GM18526 (cell line): Measurements from ENCODE around the gene DACH1.

Source experiments
- POLR2A ChIP-seq: IDR thresholded peaks from 3 replicates; pipeline ENCODE4 v1.6.1; 2011; ENCODE audit not compliant: insufficient read length; ENCODE audit errors: extremely low read depth

DACH1 gene

DNA sequence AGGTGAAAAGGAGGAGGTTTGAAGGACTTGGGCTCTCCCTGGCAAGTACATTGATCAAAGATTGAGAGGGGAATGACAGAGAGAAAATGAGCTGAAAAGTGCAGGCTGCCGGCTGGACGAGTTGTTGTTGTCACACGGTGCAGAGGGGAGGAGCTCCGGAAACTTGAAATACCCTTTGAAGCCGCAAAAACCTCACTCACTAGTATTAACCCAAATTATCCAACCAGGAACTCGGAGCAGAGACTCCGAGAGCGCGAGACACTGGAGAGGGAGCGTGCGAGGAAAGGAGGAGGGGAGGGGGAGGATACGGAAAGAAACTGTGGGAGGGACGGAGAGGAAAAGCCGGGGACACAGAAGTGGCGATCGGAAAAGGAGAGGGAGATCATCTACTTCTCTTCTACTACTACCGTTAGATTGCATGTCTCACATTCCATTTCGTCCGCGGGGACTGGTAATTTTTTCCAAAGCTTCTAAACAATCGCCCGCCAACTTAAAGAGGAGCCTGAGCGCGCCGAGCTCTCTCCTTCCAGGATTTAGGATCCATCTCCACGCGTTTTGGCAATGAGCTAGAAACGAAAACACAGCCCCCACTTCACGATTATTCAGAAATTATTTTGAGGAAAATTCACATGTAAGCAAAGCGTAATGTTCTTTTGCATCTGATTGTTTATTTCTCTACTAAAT, at the start of gene DACH1:
Gene DACH1, minus strand, starts transcription at position 74 of the 684 bp plus-strand sequence.
- TF ChIP-seq POLR2A: no peak

DNA sequence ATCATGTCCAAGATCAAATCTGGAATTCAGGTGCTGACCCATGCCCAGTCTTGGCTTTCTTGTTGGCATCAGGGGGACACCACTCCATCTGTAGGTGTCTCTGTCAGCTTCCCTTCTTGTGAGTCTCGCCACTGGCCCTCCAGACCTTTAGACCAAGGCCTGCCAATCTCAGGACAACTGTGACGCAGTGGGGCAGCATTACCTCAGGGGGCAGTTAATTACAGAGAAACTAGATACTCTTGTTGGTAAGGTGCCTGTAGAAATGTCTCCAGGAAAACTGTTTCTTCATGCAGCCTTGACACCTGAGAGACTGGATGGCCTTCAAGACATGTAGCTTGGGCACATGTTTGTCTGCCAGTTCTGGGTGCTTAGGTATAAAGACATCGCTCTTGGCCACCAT, 46.7 kb upstream of the DACH1 start:
- TF ChIP-seq POLR2A: no peak

GRCh38 chr13:71912524-71912923, 45.5 kb upstream of the DACH1 start:
- TF ChIP-seq POLR2A: no peak

DNA sequence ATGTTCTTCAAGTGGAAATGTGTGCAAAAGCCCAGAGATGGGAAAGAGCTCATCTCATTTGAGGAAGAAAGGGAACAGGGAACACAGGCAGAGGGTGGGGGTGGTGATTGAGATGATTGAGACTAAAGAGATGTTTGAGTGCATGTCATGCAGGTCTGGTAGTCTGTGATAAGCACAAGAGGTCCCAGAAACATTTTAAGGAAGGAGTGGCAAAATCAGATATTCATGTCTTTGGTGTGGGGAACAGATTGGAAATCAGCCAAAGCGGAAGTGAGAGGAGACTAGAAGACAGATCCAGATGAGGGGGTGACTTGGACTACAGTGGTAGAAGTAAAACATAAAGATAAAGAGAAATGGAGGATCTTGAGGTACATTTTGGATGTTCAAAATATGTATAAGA, 39.4 kb upstream of the DACH1 start:
- no peak for TF ChIP-seq POLR2A

- TF ChIP-seq POLR2A: no peak
Measured at GRCh38 chr13:71902676-71903075, 35.7 kb upstream of the DACH1 start.

DNA sequence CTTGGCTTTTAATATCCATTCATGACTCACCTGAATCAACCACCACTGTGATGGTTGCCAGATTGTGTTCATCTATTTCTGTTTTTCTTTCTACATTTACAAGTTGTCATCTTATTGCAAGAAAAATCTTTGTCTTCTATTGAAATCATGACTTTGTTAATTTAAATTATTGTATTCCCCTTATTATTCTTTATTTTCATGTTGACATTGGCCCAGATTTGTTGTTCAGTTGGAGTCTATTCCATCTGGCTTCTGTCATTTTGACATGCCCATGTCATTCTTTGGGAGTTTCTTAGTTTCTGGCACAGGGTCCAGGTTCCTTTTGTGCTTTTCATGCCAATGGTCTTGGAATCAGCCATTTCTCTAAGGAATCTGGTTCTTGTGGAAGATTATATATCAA, 19.9 kb upstream of the DACH1 start:
- TF ChIP-seq POLR2A: no peak

DNA sequence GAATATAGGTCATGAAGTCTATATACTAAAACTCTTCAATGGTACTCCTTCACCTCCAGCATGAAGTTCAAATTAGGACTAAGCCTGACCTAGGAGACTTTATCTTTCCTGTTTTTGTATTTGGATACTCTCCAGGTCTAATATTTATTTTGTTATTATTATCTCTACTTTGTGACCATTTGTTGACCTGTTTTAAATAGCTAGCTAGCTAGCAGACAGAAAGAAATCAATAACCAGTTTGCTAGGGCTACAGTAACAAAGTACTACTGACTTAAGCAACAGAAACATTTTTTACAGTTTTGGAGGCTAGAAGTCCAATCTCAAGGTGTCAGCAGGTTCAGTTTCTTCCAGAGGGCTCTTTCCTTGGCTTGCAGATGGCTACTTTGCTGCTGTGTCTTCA, 15.1 kb upstream of the DACH1 start:
- no peak for TF ChIP-seq POLR2A

DNA sequence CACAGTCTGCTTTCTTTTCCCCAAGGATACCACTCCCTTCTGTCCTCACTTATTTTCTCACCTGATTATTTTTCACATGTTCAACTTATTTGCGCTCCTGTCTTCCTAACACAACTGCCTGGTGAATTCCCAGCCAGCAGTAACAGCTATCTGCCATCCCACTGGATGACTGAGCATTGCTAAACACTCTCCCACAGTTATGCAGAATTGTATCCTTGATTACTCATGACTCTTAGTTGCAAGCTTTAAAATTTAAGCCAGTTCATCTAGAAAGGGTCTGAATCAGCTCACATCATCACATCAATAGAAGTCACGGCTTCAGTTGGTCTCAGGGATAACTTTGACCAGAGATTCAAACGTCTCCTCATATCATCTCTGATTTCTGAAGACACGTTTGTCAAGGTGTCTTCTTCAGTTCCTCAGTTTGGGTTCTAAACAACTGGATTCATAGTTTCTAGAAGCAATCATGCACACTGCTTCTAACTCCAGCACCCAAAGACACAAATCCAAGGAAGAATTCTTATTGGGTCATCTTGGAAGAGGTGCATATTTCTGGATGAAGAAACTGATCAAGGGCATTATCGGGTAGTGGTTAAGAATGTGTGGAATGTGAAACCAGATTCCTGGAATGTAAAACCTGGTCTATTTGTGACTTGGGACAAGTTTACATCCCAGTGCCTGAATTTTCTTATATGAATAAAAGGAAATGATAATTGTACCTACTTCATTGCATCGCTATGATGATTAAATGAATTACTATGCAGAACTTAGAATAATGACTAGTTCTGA, 13.9 kb upstream of the DACH1 start:
- TF ChIP-seq POLR2A: no peak

DNA sequence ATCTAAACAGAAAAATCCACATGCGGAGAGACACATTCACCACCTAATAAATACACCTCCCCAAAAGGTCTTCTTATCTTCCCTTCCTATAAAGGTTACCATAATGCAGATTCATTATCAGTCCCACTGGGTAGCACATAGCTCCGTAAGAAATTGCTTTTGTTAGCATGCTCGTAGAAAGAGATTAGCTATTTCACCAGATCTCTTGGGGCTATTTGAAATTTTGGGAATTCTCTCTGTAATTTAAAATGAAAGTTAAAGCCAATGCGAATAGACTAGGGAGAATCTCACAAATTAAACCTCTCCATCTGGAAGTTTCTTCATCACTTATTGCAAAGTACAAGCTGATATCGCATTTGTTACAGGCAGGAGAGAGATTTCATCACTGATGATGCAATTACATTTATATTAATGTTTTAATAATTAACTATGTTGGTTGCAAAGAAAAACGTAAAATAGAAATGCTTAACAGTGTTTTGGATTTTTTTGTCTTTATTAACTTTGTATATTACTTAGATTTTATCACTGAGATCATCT, 12.9 kb upstream of the DACH1 start:
- no peak for TF ChIP-seq POLR2A

GRCh38 chr13:71879129-71879535, 12.1 kb upstream of the DACH1 start:
- TF ChIP-seq POLR2A: no peak

DNA sequence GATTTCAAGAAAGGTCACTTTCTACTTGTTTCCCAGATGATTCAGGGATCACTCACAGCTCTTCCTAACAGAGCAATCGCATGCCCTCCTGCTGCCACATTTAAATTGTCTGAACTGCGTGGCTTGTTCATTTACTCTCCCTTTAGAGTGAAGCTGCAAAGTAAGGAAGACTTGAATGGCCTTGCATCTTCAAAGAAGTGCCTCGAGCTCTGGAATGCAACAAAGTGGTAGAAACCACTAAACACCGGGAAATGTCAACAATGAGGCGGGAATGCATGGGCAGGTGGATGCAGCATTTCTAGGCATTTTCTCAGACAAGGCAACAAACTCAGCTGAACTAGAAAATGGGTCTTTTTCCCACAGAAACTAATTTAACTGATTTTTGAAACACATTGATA, 10.3 kb upstream of the DACH1 start:
- no peak for TF ChIP-seq POLR2A

- no peak for TF ChIP-seq POLR2A
Measured at GRCh38 chr13:71876648-71877255, 9.7 kb upstream of the DACH1 start.

- TF ChIP-seq POLR2A: no peak
Measured at GRCh38 chr13:71875823-71876222, 8.8 kb upstream of the DACH1 start.

DNA sequence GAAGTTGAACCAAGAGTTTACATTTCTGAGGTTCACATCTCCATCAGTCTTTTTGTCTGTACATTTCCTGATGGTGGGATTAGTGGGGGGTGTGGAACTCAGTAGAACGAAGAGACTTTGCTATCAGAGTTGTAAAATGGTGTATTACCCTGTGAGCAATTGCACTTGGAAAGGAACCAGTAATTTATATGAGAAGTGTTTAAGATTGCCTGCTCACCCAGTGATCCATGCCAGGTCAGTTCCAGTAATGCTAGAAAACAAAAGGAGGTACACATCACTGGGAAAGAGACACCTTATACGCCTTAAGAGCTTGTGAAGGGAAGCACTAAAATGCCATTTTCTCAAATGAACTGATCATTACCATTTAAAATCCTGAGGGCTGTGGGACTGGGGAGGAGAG, 7.5 kb upstream of the DACH1 start:
- no peak for TF ChIP-seq POLR2A

GRCh38 chr13:71873418-71874247, 6.6 kb upstream of the DACH1 start:
- no peak for TF ChIP-seq POLR2A

- TF ChIP-seq POLR2A: no peak
Measured at GRCh38 chr13:71871844-71872243, 4.8 kb upstream of the DACH1 start.
